ENCODE measurements around the gene SLC4A1AP. TPM values are rescaled to one million over a fixed set of nuclear protein-coding genes. Genes with fewer than 3 reads are reported as not detected.

SLC4A1AP gene
- total and polyA plus RNA-seq, 4 donors, result 7.2 to 12.3 (median 9.5) TPM

GRCh38 chr2:27671235-27671634 is 7.5 kb downstream of the SLC4A1AP start:
- Histone ChIP-seq H3K36me3 (ENCODE audit: control insufficient read depth in 4 of 4, insufficient read depth in 3 of 4, low read depth in 1 of 4, low read length in 3 of 4) (peaks cover 2 to 62% (median 35%) of the 10 kb centered on the region in 4 donors), H3K9me3 (ENCODE audit: control insufficient read depth in 4 of 4, low read length in 3 of 4) (no peaks in the 10 kb centered on the region), H3K27ac (ENCODE audit: low read depth in 1 of 2, low read length in 2 of 2) (no peak overlapping the region), H3K4me3 (ENCODE audit: low read depth in 1 of 3, low read length in 3 of 3) (no peak overlapping the region), H3K4me1 (ENCODE audit: control insufficient read depth in 4 of 4, insufficient read depth in 4 of 4, low read length in 3 of 4) (no peaks in the 10 kb centered on the region), H3K27me3 (ENCODE audit: control insufficient read depth in 4 of 4, insufficient read depth in 4 of 4, low read length in 3 of 4) (no peaks in the 10 kb centered on the region), H3K9ac (ENCODE audit: low read depth in 1 of 2, low read length in 2 of 2) (no peak overlapping the region)
- WGBS, result 94% methylated on average over 4 of the region's 4 CpGs
- no peak for TF ChIP-seq NR2F2 (IDR thresholded peaks at IDR 0.05)
- no peak for TF ChIP-seq REST (IDR thresholded peaks at IDR 0.05)
- no peak for TF ChIP-seq GABPA (IDR thresholded peaks at IDR 0.05 in 1 of 2, conservative IDR thresholded peaks at IDR 0.05 in 1 of 2)
- TF ChIP-seq FOXA2 (IDR thresholded peaks at IDR 0.05), result no peak
- no peak for TF ChIP-seq TAF1 (conservative IDR thresholded peaks at IDR 0.05)
- no peak for DNase-seq (ENCODE audit: low spot score)

DNA sequence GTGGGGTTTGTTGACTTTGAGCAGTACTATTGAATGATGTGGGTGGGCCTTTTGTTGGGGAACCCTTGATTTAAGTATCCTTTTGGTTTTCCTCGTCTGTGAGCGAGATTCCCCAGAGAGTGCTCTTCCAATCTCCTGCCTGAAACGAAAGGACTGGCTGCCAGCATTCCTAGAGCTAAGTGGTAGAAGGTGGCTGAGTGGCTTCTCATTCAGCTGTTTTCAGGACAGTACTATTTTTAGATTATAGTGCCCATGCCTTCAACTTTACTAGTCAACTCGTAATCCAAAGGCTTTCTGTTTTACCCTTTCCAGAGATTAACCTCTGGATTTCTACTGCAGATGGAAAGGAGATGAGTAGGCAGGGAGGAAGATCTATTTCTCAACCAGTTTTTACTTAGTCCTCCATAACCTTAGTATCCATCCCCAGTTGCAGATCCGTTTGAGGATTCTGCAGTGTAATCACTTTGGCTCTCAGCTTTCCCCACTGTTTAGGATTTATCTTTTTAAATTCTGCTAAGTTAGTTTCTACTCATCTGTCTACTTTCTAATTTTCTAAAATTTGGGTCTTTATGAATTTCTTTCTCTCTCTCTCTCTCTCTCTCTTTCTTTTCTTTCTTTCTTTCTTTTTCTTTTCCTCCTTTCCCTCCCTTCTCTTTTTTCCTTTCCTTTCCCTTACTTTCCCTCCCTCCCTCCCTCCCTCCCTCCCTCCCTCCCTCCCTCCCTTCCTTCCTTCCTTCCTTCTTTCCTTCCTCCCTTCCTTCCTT is 9.2 kb downstream of the SLC4A1AP start:
- H3K27me3 ChIP-seq (ENCODE audit: control insufficient read depth in 4 of 4, insufficient read depth in 4 of 4, low read length in 3 of 4), result no peaks in the 10 kb centered on the region
- no peak for DNase-seq (ENCODE audit: low spot score)
- no peaks in the 10 kb centered on the region for H3K9me3 ChIP-seq (ENCODE audit: control insufficient read depth in 4 of 4, low read length in 3 of 4)
- H3K9ac ChIP-seq (ENCODE audit: low read depth in 1 of 2, low read length in 2 of 2), result no peak overlapping the region
- no peak for TF ChIP-seq FOXA2 (IDR thresholded peaks at IDR 0.05)
- no peak for TF ChIP-seq EGR1 (IDR thresholded peaks at IDR 0.05; ENCODE audit: low read depth in 2 of 2)
- TF ChIP-seq SP1 (IDR thresholded peaks at IDR 0.05), result no peak
- TF ChIP-seq TAF1 (conservative IDR thresholded peaks at IDR 0.05), result no peak
- no peak for TF ChIP-seq JUND (IDR thresholded peaks at IDR 0.05)
- TF ChIP-seq HNF4G (IDR thresholded peaks at IDR 0.05), result no peak
- no peak for TF ChIP-seq HNF4A (conservative IDR thresholded peaks at IDR 0.05)
- TF ChIP-seq RAD21 (IDR thresholded peaks at IDR 0.05), result no peak
- TF ChIP-seq, protein P1, sequence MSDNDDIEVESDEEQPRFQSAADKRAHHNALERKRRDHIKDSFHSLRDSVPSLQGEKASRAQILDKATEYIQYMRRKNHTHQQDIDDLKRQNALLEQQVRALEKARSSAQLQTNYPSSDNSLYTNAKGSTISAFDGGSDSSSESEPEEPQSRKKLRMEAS (IDR thresholded peaks at IDR 0.05), result no peak
- TF ChIP-seq FOXA1 (IDR thresholded peaks at IDR 0.05), result no peak
- TF ChIP-seq YY1 (IDR thresholded peaks at IDR 0.05), result no peak
- TF ChIP-seq, protein P2, sequence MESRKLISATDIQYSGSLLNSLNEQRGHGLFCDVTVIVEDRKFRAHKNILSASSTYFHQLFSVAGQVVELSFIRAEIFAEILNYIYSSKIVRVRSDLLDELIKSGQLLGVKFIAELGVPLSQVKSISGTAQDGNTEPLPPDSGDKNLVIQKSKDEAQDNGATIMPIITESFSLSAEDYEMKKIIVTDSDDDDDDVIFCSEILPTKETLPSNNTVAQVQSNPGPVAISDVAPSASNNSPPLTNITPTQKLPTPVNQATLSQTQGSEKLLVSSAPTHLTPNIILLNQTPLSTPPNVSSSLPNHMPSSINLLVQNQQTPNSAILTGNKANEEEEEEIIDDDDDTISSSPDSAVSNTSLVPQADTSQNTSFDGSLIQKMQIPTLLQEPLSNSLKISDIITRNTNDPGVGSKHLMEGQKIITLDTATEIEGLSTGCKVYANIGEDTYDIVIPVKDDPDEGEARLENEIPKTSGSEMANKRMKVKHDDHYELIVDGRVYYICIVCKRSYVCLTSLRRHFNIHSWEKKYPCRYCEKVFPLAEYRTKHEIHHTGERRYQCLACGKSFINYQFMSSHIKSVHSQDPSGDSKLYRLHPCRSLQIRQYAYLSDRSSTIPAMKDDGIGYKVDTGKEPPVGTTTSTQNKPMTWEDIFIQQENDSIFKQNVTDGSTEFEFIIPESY (IDR thresholded peaks at IDR 0.05), result no peak
- TF ChIP-seq NR2F2 (IDR thresholded peaks at IDR 0.05), result no peak
- TF ChIP-seq, protein P3, sequence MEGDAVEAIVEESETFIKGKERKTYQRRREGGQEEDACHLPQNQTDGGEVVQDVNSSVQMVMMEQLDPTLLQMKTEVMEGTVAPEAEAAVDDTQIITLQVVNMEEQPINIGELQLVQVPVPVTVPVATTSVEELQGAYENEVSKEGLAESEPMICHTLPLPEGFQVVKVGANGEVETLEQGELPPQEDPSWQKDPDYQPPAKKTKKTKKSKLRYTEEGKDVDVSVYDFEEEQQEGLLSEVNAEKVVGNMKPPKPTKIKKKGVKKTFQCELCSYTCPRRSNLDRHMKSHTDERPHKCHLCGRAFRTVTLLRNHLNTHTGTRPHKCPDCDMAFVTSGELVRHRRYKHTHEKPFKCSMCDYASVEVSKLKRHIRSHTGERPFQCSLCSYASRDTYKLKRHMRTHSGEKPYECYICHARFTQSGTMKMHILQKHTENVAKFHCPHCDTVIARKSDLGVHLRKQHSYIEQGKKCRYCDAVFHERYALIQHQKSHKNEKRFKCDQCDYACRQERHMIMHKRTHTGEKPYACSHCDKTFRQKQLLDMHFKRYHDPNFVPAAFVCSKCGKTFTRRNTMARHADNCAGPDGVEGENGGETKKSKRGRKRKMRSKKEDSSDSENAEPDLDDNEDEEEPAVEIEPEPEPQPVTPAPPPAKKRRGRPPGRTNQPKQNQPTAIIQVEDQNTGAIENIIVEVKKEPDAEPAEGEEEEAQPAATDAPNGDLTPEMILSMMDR (IDR thresholded peaks at IDR 0.05; ENCODE audit: low read depth, low read length, missing input control), result no peak
- peaks cover 3 to 61% (median 44%) of the 10 kb centered on the region in 4 donors for H3K36me3 ChIP-seq (ENCODE audit: control insufficient read depth in 4 of 4, insufficient read depth in 3 of 4, low read depth in 1 of 4, low read length in 3 of 4)
- H3K4me1 ChIP-seq (ENCODE audit: control insufficient read depth in 4 of 4, insufficient read depth in 4 of 4, low read length in 3 of 4), result no peaks in the 10 kb centered on the region
- no peak overlapping the region for H3K27ac ChIP-seq (ENCODE audit: low read depth in 1 of 2, low read length in 2 of 2)
- 93% methylated on average over 5 of the region's 5 CpGs for WGBS
- H3K4me3 ChIP-seq (ENCODE audit: low read depth in 1 of 3, low read length in 3 of 3), result no peak overlapping the region
